ENCODE measurements around the gene ROR1. TPM values are rescaled to one million over a fixed set of nuclear protein-coding genes. Genes with fewer than 3 reads are reported as not detected.

Gene ROR1
- total and polyA plus RNA-seq, 2 donors (not counting 3 experiments of a cell fraction or from before 2014, with no cell fraction given) = 2.6 to 3.5 TPM

- DNase-seq (ENCODE audit: low read depth, low spot score) (no peak), FAIRE-seq (peak; percentile 57)
- peaks cover 4% of the 10 kb centered on the region for H3K4me1 ChIP-seq (ENCODE audit: control insufficient read depth, extremely low read depth, insufficient read depth, low read length)
- ChIA-PET CTCF (interaction anchor here (1.1 to 2.4 kb wide), 5 partner anchors 10 to 233 kb away, joined by 4 to 14 read pairs (median 5); partner anchors contain the start of gene ROR1), POLR2A (no interaction called here)
- intact Hi-C loops (cut with micrococcal nuclease) (loop anchor here (10.0 kb wide), 1 partner anchor 59 kb away; no protein-coding TSS in a partner anchor), dilution Hi-C loops (cut with MboI; ENCODE audit: extremely low pct_ligation_motif_present, low sequenced_read_pairs) (no loop called here)
- no peak overlapping the region for H3K4me2 ChIP-seq (ENCODE audit: insufficient read depth, low read length)
- TF ChIP-seq FOS (IDR thresholded peaks at IDR 0.05; ENCODE audit: borderline replicate concordance, insufficient read depth, low read length) = no peak
- TF ChIP-seq GATA2 (IDR thresholded peaks at IDR 0.05; ENCODE audit: insufficient read depth, insufficient read length, low read depth, low read length) = no peak
- TF ChIP-seq CTCF (IDR thresholded peaks at IDR 0.05; ENCODE audit: extremely low read depth in 1 of 2, insufficient read depth in 1 of 2, low read depth in 1 of 2, low read length in 2 of 2) = no peak
- no peak for TF ChIP-seq MAX (IDR thresholded peaks at IDR 0.05; ENCODE audit: insufficient read depth, insufficient read length)
- TF ChIP-seq MYC (IDR thresholded peaks at IDR 0.05; ENCODE audit: low read depth, low read length) = no peak
- no peak for TF ChIP-seq JUN (IDR thresholded peaks at IDR 0.05; ENCODE audit: borderline replicate concordance, insufficient read depth, insufficient read length, low read depth)
- no peak for TF ChIP-seq EZH2 (IDR thresholded peaks at IDR 0.05; ENCODE audit: borderline replicate concordance, low read depth, low read length, severe bottlenecking)
- TF ChIP-seq POLR2AphosphoS5 (IDR thresholded peaks at IDR 0.05; ENCODE audit: insufficient read depth, low read depth, low read length) = no peak
- no peak for TF ChIP-seq POLR2A (IDR thresholded peaks at IDR 0.05; ENCODE audit: low read depth, low read length)
- H3K27me3 ChIP-seq (ENCODE audit: control insufficient read depth in 2 of 2, insufficient read depth in 2 of 2, low read length in 2 of 2) = no peaks in the 10 kb centered on the region
- H3K36me3 ChIP-seq (ENCODE audit: control insufficient read depth in 2 of 2, extremely low read depth in 1 of 2, insufficient read depth in 2 of 2, low read length in 2 of 2) = no peaks in the 10 kb centered on the region
- H3K4me3 ChIP-seq (replicated peaks in 1 of 3; ENCODE audit: insufficient read depth in 1 of 3, low read depth in 1 of 3, low read length in 3 of 3) = no peak overlapping the region
- no peaks in the 10 kb centered on the region for H3K9me1 ChIP-seq (replicated peaks; ENCODE audit: control insufficient read depth, extremely low read depth, insufficient read depth, low read length)
- H2AFZ ChIP-seq (ENCODE audit: low read depth, low read length) = no peak overlapping the region
- no peak overlapping the region for H3K27ac ChIP-seq (ENCODE audit: insufficient read depth, low read depth, low read length)
- H3K9ac ChIP-seq (replicated peaks; ENCODE audit: extremely low read depth, insufficient read depth, low read length) = no peak overlapping the region
- no peaks in the 10 kb centered on the region for H3K79me2 ChIP-seq (ENCODE audit: control insufficient read depth, insufficient read depth, low read length)
- BruUV-seq (replicated peaks) = no TSS peak
- no peaks in the 10 kb centered on the region for H4K20me1 ChIP-seq (replicated peaks; ENCODE audit: control insufficient read depth, extremely low read depth, insufficient read depth, low read length)
- H3K9me3 ChIP-seq (replicated peaks; ENCODE audit: control insufficient read depth, insufficient read depth, low read length) = no peaks in the 10 kb centered on the region
These were observed 130.3 kb downstream of the ROR1 start for GRCh38 chr1:63903947-63904610.

Data from endothelial cell of umbilical vein (primary cell).